Thoracic aorta (tissue), 2 donors: ENCODE measurements around the gene LRRC47. TPM values are rescaled to one million over a fixed set of nuclear protein-coding genes. Genes with fewer than 3 reads are reported as not detected.

Source experiments
- ATAC-seq: fragments of 150-250 bp; one replicate; pipeline ENCODE4 v1.8.0; 2017; ENCODE audit warnings: low read depth; ENCODE audit not compliant: insufficient number of reproducible peaks, low FRiP score
- DNase-seq: peaks from one replicate; pipeline ENCODE4 v3.0.0-alpha.2; 2020; ENCODE audit warnings: low spot score
- H3K27ac ChIP-seq, 2 donors: fragments of 200-600 bp; sonication (generic); 1 replicate in 1 of 2; 2 replicates in 1 of 2; pipeline ENCODE4 v1.5.1; 2016; ENCODE audit warnings: mild to moderate bottlenecking in 2 of 2, moderate library complexity in 2 of 2
- H3K27me3 ChIP-seq: fragments of 200-600 bp; sonication (generic); replicated peaks from 2 replicates; pipeline ENCODE4 v1.6.0; 2016; ENCODE audit warnings: mild to moderate bottlenecking; ENCODE audit not compliant: insufficient read depth
- H3K36me3 ChIP-seq: fragments of 200-600 bp; sonication (generic); one replicate; pipeline ENCODE4 v1.5.1; 2016
- H3K4me1 ChIP-seq, 2 donors: fragments of 200-600 bp; sonication (generic); 1 replicate in 1 of 2; 2 replicates in 1 of 2; pipeline versions ENCODE4 v1.5.1 to v1.6.0; 2016; ENCODE audit warnings: low read depth in 2 of 2, mild to moderate bottlenecking in 1 of 2; ENCODE audit not compliant: control insufficient read depth in 1 of 2
- H3K4me3 ChIP-seq: fragments of 200-600 bp; sonication (generic); 2 replicates; pipeline ENCODE4 v1.5.1; 2016; ENCODE audit warnings: mild to moderate bottlenecking
- H3K9me3 ChIP-seq: fragments of 200-600 bp; sonication (generic); 2 replicates; pipeline ENCODE4 v1.5.1; 2016
- total RNA-seq, 2 donors: library from RNA; depleted of rRNA; stranded (reverse); fragments of >200 nt; gene quantifications; one replicate each; pipeline versions ENCODE4 v1.1.0 to v1.2.3, GENCODE V29; 2016
- TF ChIP-seq, protein P1 (sequence below): fragments of 200-600 bp; sonication (generic); IDR thresholded peaks from one replicate; pipeline ENCODE4 v1.5.1; 2019; ENCODE audit warnings: antibody characterized with exemption

Gene LRRC47
- total RNA-seq, 2 donors from 2014 or later = 36.0 to 38.2 TPM

DNA sequence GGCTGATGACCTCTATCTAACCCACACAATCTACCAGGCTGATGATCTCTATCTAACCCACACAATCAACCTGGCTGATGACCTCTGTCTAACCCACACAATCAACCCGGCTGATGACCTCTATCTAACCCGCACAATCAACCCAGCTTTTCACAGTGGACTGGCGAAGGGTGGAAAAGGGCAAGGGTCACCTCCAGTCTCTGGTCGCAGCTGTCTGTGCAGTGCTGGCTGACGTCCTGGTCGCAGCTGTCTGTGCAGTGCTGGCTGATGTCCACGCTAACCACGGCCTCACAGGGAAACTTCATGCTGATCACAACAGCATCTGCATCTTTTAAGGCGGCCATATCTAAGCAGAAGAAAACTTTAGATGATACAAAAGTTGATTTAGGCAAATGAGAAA, 56.3 kb downstream of the LRRC47 start:
- TF ChIP-seq, protein P1, sequence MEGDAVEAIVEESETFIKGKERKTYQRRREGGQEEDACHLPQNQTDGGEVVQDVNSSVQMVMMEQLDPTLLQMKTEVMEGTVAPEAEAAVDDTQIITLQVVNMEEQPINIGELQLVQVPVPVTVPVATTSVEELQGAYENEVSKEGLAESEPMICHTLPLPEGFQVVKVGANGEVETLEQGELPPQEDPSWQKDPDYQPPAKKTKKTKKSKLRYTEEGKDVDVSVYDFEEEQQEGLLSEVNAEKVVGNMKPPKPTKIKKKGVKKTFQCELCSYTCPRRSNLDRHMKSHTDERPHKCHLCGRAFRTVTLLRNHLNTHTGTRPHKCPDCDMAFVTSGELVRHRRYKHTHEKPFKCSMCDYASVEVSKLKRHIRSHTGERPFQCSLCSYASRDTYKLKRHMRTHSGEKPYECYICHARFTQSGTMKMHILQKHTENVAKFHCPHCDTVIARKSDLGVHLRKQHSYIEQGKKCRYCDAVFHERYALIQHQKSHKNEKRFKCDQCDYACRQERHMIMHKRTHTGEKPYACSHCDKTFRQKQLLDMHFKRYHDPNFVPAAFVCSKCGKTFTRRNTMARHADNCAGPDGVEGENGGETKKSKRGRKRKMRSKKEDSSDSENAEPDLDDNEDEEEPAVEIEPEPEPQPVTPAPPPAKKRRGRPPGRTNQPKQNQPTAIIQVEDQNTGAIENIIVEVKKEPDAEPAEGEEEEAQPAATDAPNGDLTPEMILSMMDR = no peak
- no peak overlapping the region for H3K4me3 ChIP-seq
- DNase-seq (no peak), ATAC-seq (no peak)
- peaks cover 22% of the 10 kb centered on the region for H3K36me3 ChIP-seq
- peaks cover 0 to 4% of the 10 kb centered on the region in 2 donors for H3K4me1 ChIP-seq
- H3K27me3 ChIP-seq = no peaks in the 10 kb centered on the region
- no peak overlapping the region for H3K27ac ChIP-seq
- no peaks in the 10 kb centered on the region for H3K9me3 ChIP-seq

DNA sequence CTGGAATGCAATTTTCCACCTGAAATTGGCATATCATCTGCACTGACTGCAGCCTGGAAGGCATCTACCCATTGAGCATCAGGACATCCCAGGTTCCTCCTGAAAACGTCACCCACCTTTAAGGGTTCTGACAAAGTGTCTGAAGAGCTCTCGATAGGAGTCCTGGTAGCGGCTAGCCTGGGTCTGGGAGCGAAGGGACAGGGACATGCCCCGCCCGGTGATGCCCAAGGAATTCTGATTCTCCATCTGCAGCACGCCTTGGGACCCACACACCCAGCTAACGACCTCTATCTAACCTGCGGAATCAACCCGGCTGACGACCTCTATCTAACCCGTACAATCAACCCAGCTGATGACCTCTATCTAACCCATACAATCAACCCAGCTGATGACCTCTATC, 57.4 kb downstream of the LRRC47 start:
- no peak for ATAC-seq
- Histone ChIP-seq H3K4me3 (no peak overlapping the region), H3K27me3 (no peaks in the 10 kb centered on the region), H3K27ac (no peak overlapping the region), H3K4me1 (peaks cover 0 to 4% of the 10 kb centered on the region in 2 donors), H3K36me3 (peaks cover 22% of the 10 kb centered on the region), H3K9me3 (no peaks in the 10 kb centered on the region)
- TF ChIP-seq, protein P1 = no peak
- no peak for DNase-seq

DNA sequence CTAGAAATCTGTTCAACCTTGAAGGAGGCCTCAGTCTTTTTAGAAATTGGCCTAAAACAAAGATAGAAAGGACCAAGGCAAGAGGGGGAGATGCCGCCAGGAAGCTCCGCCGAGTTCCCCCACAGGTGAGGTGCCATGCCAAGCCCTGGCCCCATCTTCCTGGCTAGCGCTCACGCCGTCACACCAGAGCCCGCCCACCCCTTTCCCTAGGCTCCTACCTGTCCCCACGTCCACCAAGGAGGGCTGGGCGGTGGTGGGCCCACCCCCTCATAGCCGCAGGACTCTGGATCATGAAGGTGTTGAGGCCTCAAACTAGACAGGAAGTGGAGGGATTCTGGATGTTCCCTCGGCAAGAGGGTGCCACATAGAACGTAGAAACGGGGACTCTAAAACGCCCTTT, 59.6 kb downstream of the LRRC47 start:
- Histone ChIP-seq H3K27ac (no peak overlapping the region), H3K36me3 (peaks cover 10% of the 10 kb centered on the region), H3K4me3 (no peak overlapping the region), H3K4me1 (no peaks in the 10 kb centered on the region), H3K9me3 (no peaks in the 10 kb centered on the region), H3K27me3 (no peaks in the 10 kb centered on the region)
- DNase-seq (no peak), ATAC-seq (no peak)
- TF ChIP-seq, protein P1 = no peak

DNA sequence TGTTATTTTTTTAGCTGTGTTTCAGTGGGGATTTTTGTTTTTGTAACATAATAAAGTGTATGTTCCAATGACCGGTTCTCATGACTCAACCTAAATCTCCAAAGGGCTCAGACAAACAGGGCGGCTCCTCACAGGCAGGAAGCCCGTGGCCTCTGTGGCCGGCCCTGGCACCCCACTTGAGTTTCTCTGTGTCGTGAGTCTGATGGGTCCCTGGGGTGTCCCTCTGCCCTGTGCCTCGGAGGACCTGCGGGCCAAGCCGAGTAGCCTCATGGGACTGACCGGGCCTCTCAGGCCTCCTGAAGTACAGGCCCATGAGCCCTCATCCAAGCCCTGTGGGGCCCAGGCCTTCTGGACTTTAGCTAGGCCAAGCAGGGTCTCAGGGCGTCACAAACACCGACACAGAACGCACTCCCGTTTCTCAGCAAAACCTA, 60.2 kb downstream of the LRRC47 start:
- H3K9me3 ChIP-seq = no peaks in the 10 kb centered on the region
- no peaks in the 10 kb centered on the region for H3K27me3 ChIP-seq
- peaks cover 10% of the 10 kb centered on the region for H3K36me3 ChIP-seq
- no peak for ATAC-seq
- H3K27ac ChIP-seq = no peak overlapping the region
- H3K4me1 ChIP-seq = no peaks in the 10 kb centered on the region
- DNase-seq = no peak
- TF ChIP-seq, protein P1 = no peak
- H3K4me3 ChIP-seq = no peak overlapping the region

DNA sequence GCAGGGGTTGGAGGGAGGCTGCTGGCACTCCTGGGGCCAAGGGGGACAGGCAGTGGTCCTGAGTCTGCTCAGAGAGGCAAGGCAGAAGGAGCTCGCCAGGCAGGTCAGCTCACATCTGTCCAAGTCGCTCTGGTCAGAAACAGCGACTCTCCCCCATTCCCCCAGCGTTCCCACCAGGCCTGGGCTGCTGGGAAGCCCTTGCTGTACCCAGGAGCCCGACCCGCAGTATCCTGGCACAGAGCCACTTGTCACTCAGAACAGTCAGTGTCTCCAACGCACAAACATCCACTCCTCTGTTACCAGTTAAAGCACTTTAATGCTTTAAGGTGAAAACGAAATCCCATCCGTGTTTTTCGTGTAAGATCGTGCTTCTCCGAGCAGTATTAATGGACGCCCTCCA, 60.6 kb downstream of the LRRC47 start:
- ATAC-seq = no peak
- no peak overlapping the region for H3K27ac ChIP-seq
- no peaks in the 10 kb centered on the region for H3K27me3 ChIP-seq
- no peaks in the 10 kb centered on the region for H3K4me1 ChIP-seq
- no peaks in the 10 kb centered on the region for H3K9me3 ChIP-seq
- H3K36me3 ChIP-seq = peaks cover 10% of the 10 kb centered on the region
- TF ChIP-seq, protein P1 = no peak
- DNase-seq = no peak
- H3K4me3 ChIP-seq = no peak overlapping the region
